Osteoblast (primary cell): ENCODE measurements around the gene NEK1. TPM values are rescaled to one million over a fixed set of nuclear protein-coding genes. Genes with fewer than 3 reads are reported as not detected.

ENCODE experiments used
- DNase-seq: peaks from one replicate; pipeline ENCODE4 v3.0.0; 2011; ENCODE audit warnings: low spot score, mixed read lengths; ENCODE audit not compliant: insufficient read length; ENCODE audit errors: missing footprints
- H2AFZ ChIP-seq: 2 replicates; pipeline ENCODE4 v1.6.0; 2011; ENCODE audit warnings: mild to moderate bottlenecking, low read length
- H3K27ac ChIP-seq: 2 replicates; pipeline ENCODE4 v1.5.1; 2011; ENCODE audit warnings: mild to moderate bottlenecking, low read depth, low read length, moderate library complexity
- H3K27me3 ChIP-seq: 2 replicates; pipeline ENCODE4 v1.6.0; 2012; ENCODE audit warnings: mild to moderate bottlenecking, control low read depth, inconsistent platforms, low read length, moderate library complexity; ENCODE audit not compliant: insufficient read depth
- H3K36me3 ChIP-seq: 2 replicates; pipeline ENCODE4 v1.5.1; 2011; ENCODE audit warnings: mild to moderate bottlenecking, low read length, control low read depth, moderate library complexity; ENCODE audit not compliant: insufficient read depth
- H3K4me1 ChIP-seq: 2 replicates; pipeline ENCODE4 v1.5.1; 2011; ENCODE audit warnings: mild to moderate bottlenecking, low read length, control low read depth, moderate library complexity; ENCODE audit not compliant: insufficient read depth
- H3K4me2 ChIP-seq: 2 replicates; pipeline ENCODE4 v1.6.0; 2011; ENCODE audit warnings: mild to moderate bottlenecking, low read length; ENCODE audit not compliant: insufficient read depth
- H3K4me3 ChIP-seq: fragments of 200-600 bp; sonication (generic); 3 replicates; pipeline ENCODE4 v1.5.1; 2012; ENCODE audit warnings: mild to moderate bottlenecking, low read length, inconsistent platforms; ENCODE audit not compliant: insufficient read depth
- H3K79me2 ChIP-seq: 2 replicates; pipeline ENCODE4 v1.6.0; 2012; ENCODE audit warnings: mild to moderate bottlenecking, low read length, control low read depth, inconsistent platforms; ENCODE audit not compliant: insufficient read depth
- H3K9me3 ChIP-seq: 2 replicates; pipeline ENCODE4 v1.5.1; 2011; ENCODE audit warnings: low read depth, low read length, control low read depth
- H4K20me1 ChIP-seq: 2 replicates; pipeline ENCODE4 v1.6.0; 2012; ENCODE audit warnings: mild to moderate bottlenecking, low read length, control low read depth; ENCODE audit not compliant: insufficient read depth
- total RNA-seq: library from RNA; depleted of rRNA; stranded (reverse); fragments of >200 nt; gene quantifications from 2 replicates; pipeline ENCODE4 v1.2.3, GENCODE V29; 2012
- TF ChIP-seq, protein P1 (sequence below): IDR thresholded peaks from 2 replicates; pipeline ENCODE4 v1.5.1; 2011; ENCODE audit warnings: mild to moderate bottlenecking, low read depth, low read length, moderate library complexity; ENCODE audit errors: extremely low read depth

NEK1 gene
- total RNA-seq, 1 donor = 9.8 TPM

GRCh38 chr4:169420291-169420690, 192.1 kb downstream of the NEK1 start:
- Histone ChIP-seq H3K9me3 (no peaks in the 10 kb centered on the region), H3K36me3 (no peaks in the 10 kb centered on the region), H3K27ac (no peak overlapping the region), H3K4me2 (no peak overlapping the region), H3K4me1 (no peaks in the 10 kb centered on the region), H3K79me2 (no peaks in the 10 kb centered on the region), H3K4me3 (no peak overlapping the region), H2AFZ (no peak overlapping the region), H4K20me1 (no peaks in the 10 kb centered on the region), H3K27me3 (no peaks in the 10 kb centered on the region)
- no peak for DNase-seq
- TF ChIP-seq, protein P1, sequence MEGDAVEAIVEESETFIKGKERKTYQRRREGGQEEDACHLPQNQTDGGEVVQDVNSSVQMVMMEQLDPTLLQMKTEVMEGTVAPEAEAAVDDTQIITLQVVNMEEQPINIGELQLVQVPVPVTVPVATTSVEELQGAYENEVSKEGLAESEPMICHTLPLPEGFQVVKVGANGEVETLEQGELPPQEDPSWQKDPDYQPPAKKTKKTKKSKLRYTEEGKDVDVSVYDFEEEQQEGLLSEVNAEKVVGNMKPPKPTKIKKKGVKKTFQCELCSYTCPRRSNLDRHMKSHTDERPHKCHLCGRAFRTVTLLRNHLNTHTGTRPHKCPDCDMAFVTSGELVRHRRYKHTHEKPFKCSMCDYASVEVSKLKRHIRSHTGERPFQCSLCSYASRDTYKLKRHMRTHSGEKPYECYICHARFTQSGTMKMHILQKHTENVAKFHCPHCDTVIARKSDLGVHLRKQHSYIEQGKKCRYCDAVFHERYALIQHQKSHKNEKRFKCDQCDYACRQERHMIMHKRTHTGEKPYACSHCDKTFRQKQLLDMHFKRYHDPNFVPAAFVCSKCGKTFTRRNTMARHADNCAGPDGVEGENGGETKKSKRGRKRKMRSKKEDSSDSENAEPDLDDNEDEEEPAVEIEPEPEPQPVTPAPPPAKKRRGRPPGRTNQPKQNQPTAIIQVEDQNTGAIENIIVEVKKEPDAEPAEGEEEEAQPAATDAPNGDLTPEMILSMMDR = no peak

DNA sequence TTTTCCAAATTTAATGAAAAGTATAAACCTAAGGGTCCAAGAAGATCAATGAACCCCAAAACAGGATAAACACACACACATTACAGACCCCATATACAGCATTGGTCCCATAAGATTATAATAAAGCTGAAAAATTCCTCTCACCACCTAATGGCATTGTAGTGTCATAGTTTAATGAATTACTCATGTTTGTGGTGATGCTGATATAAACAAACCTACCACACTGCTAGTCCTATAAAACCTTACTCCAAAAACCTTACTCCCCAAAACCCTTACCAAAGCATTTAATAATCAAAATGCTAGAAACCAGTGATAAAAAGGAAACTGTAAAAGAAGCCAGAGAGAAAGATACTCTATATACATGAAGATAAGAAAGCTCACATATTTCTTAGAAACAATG, 193.5 kb downstream of the NEK1 start:
- H4K20me1 ChIP-seq = no peaks in the 10 kb centered on the region
- H3K79me2 ChIP-seq = no peaks in the 10 kb centered on the region
- no peak overlapping the region for H3K27ac ChIP-seq
- no peaks in the 10 kb centered on the region for H3K4me1 ChIP-seq
- no peaks in the 10 kb centered on the region for H3K9me3 ChIP-seq
- H3K36me3 ChIP-seq = no peaks in the 10 kb centered on the region
- H2AFZ ChIP-seq = no peak overlapping the region
- DNase-seq = no peak
- no peak overlapping the region for H3K4me2 ChIP-seq
- TF ChIP-seq, protein P1 = no peak
- H3K27me3 ChIP-seq = no peaks in the 10 kb centered on the region
- no peak overlapping the region for H3K4me3 ChIP-seq

DNA sequence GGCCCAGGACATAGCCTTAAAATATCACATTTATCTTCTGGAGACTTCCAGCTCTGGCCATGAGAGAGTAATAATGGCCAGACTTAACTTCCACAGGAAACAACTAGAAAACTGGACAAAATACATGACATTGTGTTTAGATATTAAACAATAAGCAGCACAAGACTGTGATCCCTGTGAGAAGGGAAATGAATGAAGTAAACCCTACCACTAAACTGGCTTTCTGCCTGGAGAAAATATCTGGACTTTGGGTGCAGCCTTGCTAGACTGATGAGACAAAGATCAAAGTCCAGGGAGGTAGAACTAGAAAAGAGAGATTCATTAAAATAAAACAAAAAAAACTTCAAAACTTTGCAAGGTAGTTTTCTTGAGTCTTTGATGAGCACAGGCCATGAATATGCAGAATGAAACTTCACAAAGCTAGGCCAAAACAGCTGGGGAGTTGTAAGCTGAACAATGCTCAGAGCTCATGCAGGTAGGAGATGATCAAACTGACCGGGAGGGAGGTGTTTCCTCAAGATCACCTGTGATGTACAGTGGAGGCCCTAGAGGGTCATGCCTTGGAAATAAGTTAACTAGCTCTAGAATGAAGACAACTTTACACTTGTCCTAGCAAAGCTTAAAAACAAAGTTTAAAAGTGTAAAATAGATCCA, 194.6 kb downstream of the NEK1 start:
- H3K4me3 ChIP-seq = no peak overlapping the region
- H3K27me3 ChIP-seq = no peaks in the 10 kb centered on the region
- TF ChIP-seq, protein P1 = no peak
- H3K4me1 ChIP-seq = no peaks in the 10 kb centered on the region
- no peaks in the 10 kb centered on the region for H4K20me1 ChIP-seq
- no peaks in the 10 kb centered on the region for H3K36me3 ChIP-seq
- no peaks in the 10 kb centered on the region for H3K9me3 ChIP-seq
- H3K79me2 ChIP-seq = no peaks in the 10 kb centered on the region
- no peak overlapping the region for H3K27ac ChIP-seq
- no peak overlapping the region for H2AFZ ChIP-seq
- no peak for DNase-seq
- no peak overlapping the region for H3K4me2 ChIP-seq

DNA sequence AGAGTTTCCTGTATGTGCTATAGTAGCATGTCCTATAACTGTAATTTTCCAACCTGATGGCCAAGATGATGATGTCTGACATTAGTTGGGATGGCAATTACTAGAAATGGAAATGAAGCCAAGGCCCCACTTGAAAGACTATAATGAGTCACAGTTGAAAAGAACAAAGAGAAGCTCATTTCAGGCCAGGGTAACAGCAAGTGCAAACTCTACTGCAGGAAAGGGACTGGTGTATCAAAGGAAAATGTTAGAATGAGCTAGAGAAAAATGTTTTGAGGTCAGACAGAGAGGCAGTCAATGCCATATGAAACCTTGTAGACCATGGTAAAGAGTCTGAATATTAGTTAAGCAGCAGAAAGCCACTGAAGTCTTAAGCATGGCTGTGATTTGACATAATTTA, 195.4 kb downstream of the NEK1 start:
- TF ChIP-seq, protein P1 = no peak
- Histone ChIP-seq H4K20me1 (no peaks in the 10 kb centered on the region), H2AFZ (no peak overlapping the region)

More for the DNA sequence above, 195.4 kb downstream of the NEK1 start:
- Histone ChIP-seq H3K27ac (no peak overlapping the region), H3K9me3 (no peaks in the 10 kb centered on the region), H3K79me2 (no peaks in the 10 kb centered on the region), H3K4me2 (no peak overlapping the region), H3K4me3 (no peak overlapping the region), H3K36me3 (no peaks in the 10 kb centered on the region), H3K4me1 (no peaks in the 10 kb centered on the region), H3K27me3 (no peaks in the 10 kb centered on the region)
- no peak for DNase-seq
